GM23338 (cell line): ENCODE data around the gene CECR2.

Experiments used
- CTCF ChIP-seq, 2 experiments: fragments of 200-600 bp in 1 of 2; sonication (generic) in 1 of 2; conservative IDR thresholded peaks; 2 replicates each; pipeline versions ENCODE4 v1.5.1 to v1.6.1; 2016 to 2017; ENCODE audit warnings: antibody characterized with exemption in 2 of 2, low read depth in 2 of 2, mild to moderate bottlenecking in 2 of 2, moderate library complexity in 1 of 2
- NANOG ChIP-seq: IDR thresholded peaks from 2 replicates; pipeline ENCODE4 v1.6.1; 2016; ENCODE audit warnings: antibody characterized with exemption, borderline replicate concordance
- REST ChIP-seq: IDR thresholded peaks from one replicate; pipeline ENCODE4 v1.6.1; 2018; ENCODE audit warnings: antibody characterized with exemption; ENCODE audit not compliant: unreplicated experiment

GRCh38 chr22:17493419-17493981 lies 124.2 kb downstream of the CECR2 start:
- no peak for TF ChIP-seq CTCF (conservative IDR thresholded peaks at IDR 0.05; ENCODE audit: low read depth in 2 of 2)
- TF ChIP-seq NANOG = no peak
- no peak for TF ChIP-seq REST
